ENCODE data around the gene SORCS3. TPM values are rescaled to one million over a fixed set of nuclear protein-coding genes. Genes with fewer than 3 reads are reported as not detected.

Gene SORCS3
- polyA plus RNA-seq, 6 donors from 2014 or later, result not detected

GRCh38 chr10:105161149-105161548, 520.1 kb downstream of the SORCS3 start:
- Mint-ChIP-seq H3K27me3 (no peaks in the 10 kb centered on the region), H3K27ac (no peak overlapping the region), H3K4me1 (no peaks in the 10 kb centered on the region), H3K36me3 (no peaks in the 10 kb centered on the region), H3K9me3 (peaks cover 0 to 5% (median under 1%) of the 10 kb centered on the region in 7 donors), H3K4me3 (no peak overlapping the region)
- ATAC-seq (ENCODE audit: low read depth in 2 of 2) (no peak), DNase-seq (no peak)

GRCh38 chr10:105161767-105162166, 520.7 kb downstream of the SORCS3 start:
- H3K4me1 Mint-ChIP-seq, result no peaks in the 10 kb centered on the region
- H3K27ac Mint-ChIP-seq, result no peak overlapping the region
- H3K9me3 Mint-ChIP-seq, result peaks cover 0 to 10% (median 2%) of the 10 kb centered on the region in 7 donors
- H3K36me3 Mint-ChIP-seq, result no peaks in the 10 kb centered on the region
- no peak for ATAC-seq (ENCODE audit: low read depth in 2 of 2)
- no peak for DNase-seq
- no peaks in the 10 kb centered on the region for H3K27me3 Mint-ChIP-seq
- no peak overlapping the region for H3K4me3 Mint-ChIP-seq

DNA sequence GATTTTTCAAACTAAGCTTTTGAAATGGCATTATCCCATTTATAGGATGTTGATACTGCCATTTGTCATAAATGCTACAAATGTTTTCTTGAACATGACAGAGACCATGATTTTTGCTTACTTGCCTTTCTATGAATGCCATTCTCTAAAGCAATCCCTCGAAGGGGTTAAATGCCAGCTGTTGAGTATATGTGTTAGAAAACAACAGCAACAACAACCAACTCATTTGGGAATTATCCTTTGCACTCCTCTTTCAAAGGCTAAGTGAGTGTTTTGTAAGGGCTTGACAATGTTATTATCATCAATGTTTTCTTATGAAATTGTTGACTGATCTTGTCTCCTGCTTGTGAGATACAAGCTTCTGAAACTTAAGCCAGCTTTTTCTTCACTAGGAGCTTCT, 529.4 kb downstream of the SORCS3 start:
- Mint-ChIP-seq H3K27me3 (no peaks in the 10 kb centered on the region), H3K36me3 (no peaks in the 10 kb centered on the region), H3K27ac (no peak overlapping the region), H3K4me1 (no peaks in the 10 kb centered on the region), H3K9me3 (peaks cover 0 to 20% (median 11%) of the 10 kb centered on the region in 7 donors), H3K4me3 (no peak overlapping the region)
- no peak for DNase-seq
- no peak for ATAC-seq (ENCODE audit: low read depth in 2 of 2)

- Mint-ChIP-seq H3K4me3 (no peak overlapping the region), H3K4me1 (no peaks in the 10 kb centered on the region), H3K36me3 (no peaks in the 10 kb centered on the region), H3K27me3 (no peaks in the 10 kb centered on the region), H3K27ac (no peak overlapping the region), H3K9me3 (peaks cover 0 to 15% (median 11%) of the 10 kb centered on the region in 7 donors)
- ATAC-seq (ENCODE audit: low read depth in 2 of 2), result no peak
- DNase-seq, result no peak
Observed at GRCh38 chr10:105171945-105172344, 530.9 kb downstream of the SORCS3 start.

DNA sequence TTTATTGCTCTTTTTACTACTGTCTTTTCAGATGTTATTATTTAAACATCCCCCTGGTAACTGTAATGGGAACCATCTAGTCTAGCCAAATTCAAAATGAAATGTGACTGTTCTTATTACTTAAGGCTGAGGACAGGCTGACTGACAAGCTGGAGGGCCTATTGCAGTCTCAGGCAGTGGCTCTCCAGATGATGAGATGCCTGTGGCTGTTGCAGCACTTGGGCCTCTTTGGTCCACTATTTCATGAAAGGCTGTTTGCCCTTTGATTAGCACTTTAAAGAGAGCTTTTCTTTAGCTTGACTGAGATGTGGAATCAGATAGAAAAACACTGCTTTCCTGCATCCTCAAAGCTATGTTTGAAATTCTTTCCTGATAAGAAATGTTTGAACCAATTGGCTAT, 540.5 kb downstream of the SORCS3 start:
- Mint-ChIP-seq H3K27ac (no peak overlapping the region), H3K9me3 (peaks cover 0 to 4% (median 0%) of the 10 kb centered on the region in 7 donors), H3K36me3 (no peaks in the 10 kb centered on the region), H3K4me3 (no peak overlapping the region), H3K4me1 (no peaks in the 10 kb centered on the region), H3K27me3 (no peaks in the 10 kb centered on the region)
- DNase-seq (no peak), ATAC-seq (ENCODE audit: low read depth in 2 of 2) (no peak)

DNA sequence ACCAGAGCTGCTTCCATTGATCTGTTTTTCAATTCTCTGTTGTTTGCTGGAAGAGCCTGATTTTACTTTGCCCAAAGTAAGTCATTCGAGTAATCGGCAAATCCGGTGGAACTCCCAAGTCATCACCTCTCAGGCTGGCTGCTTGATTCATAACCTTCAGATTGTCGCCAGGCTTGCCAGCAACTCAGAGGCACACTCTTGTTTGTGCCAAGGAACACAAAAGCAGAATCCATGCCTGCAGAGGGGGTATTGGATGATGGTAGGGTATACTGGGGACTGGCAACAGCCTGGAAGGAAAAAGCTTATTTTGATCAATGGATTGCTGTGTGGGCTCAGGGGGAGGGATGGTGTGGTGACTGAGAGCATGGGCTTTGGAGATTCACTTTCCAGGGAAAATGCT, 542.4 kb downstream of the SORCS3 start:
- H3K27ac Mint-ChIP-seq, result no peak overlapping the region
- H3K4me3 Mint-ChIP-seq, result no peak overlapping the region
- peaks cover 0 to 7% (median 0%) of the 10 kb centered on the region in 7 donors for H3K9me3 Mint-ChIP-seq
- no peak for DNase-seq
- peaks cover 0 to 5% (median 0%) of the 10 kb centered on the region in 3 donors for H3K27me3 Mint-ChIP-seq
- no peak for ATAC-seq (ENCODE audit: low read depth in 2 of 2)
- H3K4me1 Mint-ChIP-seq, result no peaks in the 10 kb centered on the region
- no peaks in the 10 kb centered on the region for H3K36me3 Mint-ChIP-seq

DNA sequence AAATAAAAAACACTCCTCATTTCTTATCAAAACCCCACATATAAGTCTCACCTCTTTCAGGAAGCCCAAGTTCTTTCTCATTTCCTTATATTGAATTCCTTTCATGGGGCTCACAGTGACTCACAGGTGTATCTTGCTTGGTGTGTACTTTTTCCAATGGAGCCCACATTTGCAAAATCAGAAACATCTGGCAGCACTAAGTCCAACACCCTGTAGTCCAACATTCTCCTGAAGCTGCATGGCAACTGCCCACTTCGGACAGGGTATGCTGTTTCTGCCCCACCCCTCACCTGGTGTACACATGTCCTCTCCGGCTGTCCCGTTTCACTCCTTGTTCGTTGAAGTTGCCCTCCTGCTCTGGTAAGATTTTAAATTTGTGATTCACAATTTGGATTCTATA, 544.1 kb downstream of the SORCS3 start:
- DNase-seq, result no peak
- peaks cover 0 to 7% (median 0%) of the 10 kb centered on the region in 7 donors for H3K9me3 Mint-ChIP-seq
- H3K4me3 Mint-ChIP-seq, result no peak overlapping the region
- no peak for ATAC-seq (ENCODE audit: low read depth in 2 of 2)
- no peak overlapping the region for H3K27ac Mint-ChIP-seq
- H3K36me3 Mint-ChIP-seq, result no peaks in the 10 kb centered on the region
- H3K4me1 Mint-ChIP-seq, result no peaks in the 10 kb centered on the region
- peaks cover 0 to 5% (median 0%) of the 10 kb centered on the region in 3 donors for H3K27me3 Mint-ChIP-seq

DNA sequence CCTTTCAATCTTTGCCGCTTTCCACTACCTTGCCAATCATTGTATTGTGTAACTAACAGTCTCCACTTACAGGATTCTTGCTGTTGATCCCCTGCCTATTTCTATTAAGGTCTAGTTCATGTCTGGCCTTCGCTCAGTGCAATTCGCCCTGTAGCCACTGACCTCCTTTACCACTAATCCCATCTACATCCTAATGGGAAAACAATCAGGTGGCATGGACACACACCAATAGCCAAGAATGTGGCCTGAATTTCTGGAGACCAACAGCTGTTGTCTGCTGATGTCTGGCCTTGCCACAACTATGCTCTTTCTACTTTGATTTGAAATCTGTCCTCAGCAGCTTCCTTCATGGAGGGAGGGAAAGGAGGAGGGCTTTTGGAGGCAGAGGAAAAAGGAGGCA, 546.2 kb downstream of the SORCS3 start:
- H3K9me3 Mint-ChIP-seq, result peaks cover 0 to 7% (median 0%) of the 10 kb centered on the region in 7 donors
- no peak overlapping the region for H3K27ac Mint-ChIP-seq
- DNase-seq, result no peak
- peaks cover 0 to 5% (median 0%) of the 10 kb centered on the region in 3 donors for H3K27me3 Mint-ChIP-seq
- no peak for ATAC-seq (ENCODE audit: low read depth in 2 of 2)
- no peak overlapping the region for H3K4me3 Mint-ChIP-seq
- no peaks in the 10 kb centered on the region for H3K4me1 Mint-ChIP-seq
- H3K36me3 Mint-ChIP-seq, result no peaks in the 10 kb centered on the region

- no peak for ATAC-seq (ENCODE audit: low read depth in 2 of 2)
Observed at GRCh38 chr10:105188737-105189462, 547.8 kb downstream of the SORCS3 start.

GRCh38 chr10:105189463-105189800, 548.3 kb downstream of the SORCS3 start:
- Mint-ChIP-seq H3K4me3 (no peak overlapping the region), H3K9me3 (peaks cover 0 to 7% (median 0%) of the 10 kb centered on the region in 7 donors), H3K27ac (no peak overlapping the region), H3K27me3 (peaks cover 0 to 5% (median 0%) of the 10 kb centered on the region in 3 donors), H3K36me3 (no peaks in the 10 kb centered on the region), H3K4me1 (no peaks in the 10 kb centered on the region)
- DNase-seq (no peak), ATAC-seq (ENCODE audit: low read depth in 2 of 2) (no peak)

More at GRCh38 chr10:105188737-105189462, 547.8 kb downstream of the SORCS3 start:
- no peak overlapping the region for H3K4me3 Mint-ChIP-seq
- H3K9me3 Mint-ChIP-seq, result peaks cover 0 to 7% (median 0%) of the 10 kb centered on the region in 7 donors
- peaks cover 0 to 5% (median 0%) of the 10 kb centered on the region in 3 donors for H3K27me3 Mint-ChIP-seq
- no peak for DNase-seq
- no peaks in the 10 kb centered on the region for H3K4me1 Mint-ChIP-seq
- H3K36me3 Mint-ChIP-seq, result no peaks in the 10 kb centered on the region
- no peak overlapping the region for H3K27ac Mint-ChIP-seq

GRCh38 chr10:105192146-105192545, 551.1 kb downstream of the SORCS3 start:
- no peak for DNase-seq
- no peak for ATAC-seq (ENCODE audit: low read depth in 2 of 2)
- Mint-ChIP-seq H3K27ac (no peak overlapping the region), H3K4me1 (no peaks in the 10 kb centered on the region), H3K9me3 (peaks cover 0 to 3% (median 0%) of the 10 kb centered on the region in 7 donors), H3K4me3 (no peak overlapping the region), H3K36me3 (no peaks in the 10 kb centered on the region), H3K27me3 (peaks cover 0 to 2% (median 0%) of the 10 kb centered on the region in 3 donors)

GRCh38 chr10:105192861-105193260, 551.8 kb downstream of the SORCS3 start:
- Mint-ChIP-seq H3K36me3 (no peaks in the 10 kb centered on the region), H3K27me3 (no peaks in the 10 kb centered on the region), H3K27ac (no peak overlapping the region), H3K4me3 (no peak overlapping the region), H3K9me3 (peaks cover 0 to 3% (median 0%) of the 10 kb centered on the region in 7 donors), H3K4me1 (no peaks in the 10 kb centered on the region)
- ATAC-seq (ENCODE audit: low read depth in 2 of 2) (no peak), DNase-seq (no peak)

DNA sequence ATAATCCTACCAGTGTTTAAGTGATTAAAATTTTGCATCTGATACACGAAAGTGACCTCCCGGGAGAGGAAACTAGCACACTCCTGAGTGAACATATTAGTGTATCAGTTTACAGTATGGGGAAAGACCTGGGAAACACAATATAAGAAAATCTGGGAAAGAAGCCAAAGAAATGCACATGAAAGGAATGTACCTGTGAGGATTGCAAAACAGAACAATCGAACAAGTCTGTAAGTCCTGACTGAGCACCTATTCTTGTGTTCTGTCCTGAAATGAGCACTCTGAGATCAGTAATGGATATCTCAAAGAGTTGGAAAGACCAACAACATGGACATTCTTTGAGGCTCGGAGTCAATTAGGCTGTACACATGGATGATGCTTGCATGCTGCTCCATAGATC, 554.7 kb downstream of the SORCS3 start:
- Mint-ChIP-seq H3K4me1 (no peaks in the 10 kb centered on the region), H3K36me3 (no peaks in the 10 kb centered on the region), H3K27me3 (no peaks in the 10 kb centered on the region), H3K9me3 (peaks cover 0 to 4% (median 0%) of the 10 kb centered on the region in 7 donors), H3K27ac (no peak overlapping the region), H3K4me3 (no peak overlapping the region)
- no peak for DNase-seq
- ATAC-seq (ENCODE audit: low read depth in 2 of 2), result no peak

- no peaks in the 10 kb centered on the region for H3K36me3 Mint-ChIP-seq
- no peak for ATAC-seq (ENCODE audit: low read depth in 2 of 2)
- no peaks in the 10 kb centered on the region for H3K27me3 Mint-ChIP-seq
- no peak for DNase-seq
- no peaks in the 10 kb centered on the region for H3K4me1 Mint-ChIP-seq
- H3K27ac Mint-ChIP-seq, result no peak overlapping the region
- H3K9me3 Mint-ChIP-seq, result peaks cover 0 to 11% (median 0%) of the 10 kb centered on the region in 7 donors
- H3K4me3 Mint-ChIP-seq, result no peak overlapping the region
Observed at GRCh38 chr10:105197598-105198364, 556.7 kb downstream of the SORCS3 start.
